ENCODE data around the gene CCDC93. TPM values are rescaled to one million over a fixed set of nuclear protein-coding genes. Genes with fewer than 3 reads are reported as not detected.

Gene CCDC93
- total and polyA plus RNA-seq, 10 of the 15 experiments (the other 5 are each of a cell fraction or from before 2014, with no cell fraction given), result 3.6 to 27.2 (median 13.5) TPM

DNA sequence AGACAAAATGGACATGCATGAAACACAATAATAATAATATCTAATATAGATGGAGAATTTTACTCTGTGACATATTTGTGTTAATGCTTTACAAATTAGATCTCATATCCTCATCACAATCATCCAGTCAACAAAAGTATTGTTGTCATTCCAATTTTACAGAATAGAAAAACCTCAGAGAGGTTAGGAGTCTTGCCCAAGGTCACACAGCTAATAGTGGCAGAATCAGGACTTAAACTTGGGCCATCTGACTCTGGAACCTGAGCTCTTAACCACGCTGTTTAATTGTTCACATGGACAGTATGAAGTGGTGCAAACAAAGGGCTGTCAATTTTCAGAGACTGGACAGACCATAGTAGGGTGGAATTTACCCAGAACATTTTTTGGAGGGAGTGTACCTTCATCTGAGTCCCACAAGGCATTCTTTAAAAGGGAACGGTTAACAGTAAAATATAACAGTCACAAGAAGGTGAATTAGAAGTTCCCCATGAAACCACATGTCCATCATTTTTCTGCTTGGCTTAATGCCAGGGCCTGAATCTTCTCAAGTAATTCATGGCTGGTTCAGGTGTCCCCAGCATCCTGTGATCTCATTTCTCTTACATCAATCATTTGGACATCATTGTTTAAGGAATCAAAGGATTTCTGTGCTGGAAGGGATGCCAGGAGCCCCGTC is 35.4 kb upstream of the CCDC93 start:
- BruUV-seq (replicated peaks), result no TSS peak
- POLR2A ChIA-PET, result interaction anchor here (0.6 to 1.7 kb wide), 3 partner anchors 9 to 11 kb away, joined by 3 to 7 read pairs (median 5); no protein-coding TSS in a partner anchor
- no peaks in the 10 kb centered on the region for H3K36me3 ChIP-seq (ENCODE audit: control insufficient read depth in 2 of 2, insufficient read depth in 2 of 2, low read length in 1 of 2)
- RAD21 ChIA-PET (ENCODE audit: unreplicated experiment), result interaction anchor here (8.6 kb wide), 1 partner anchor 13 kb away, joined by 266 read pairs; no protein-coding TSS in a partner anchor
- TF ChIP-seq MEF2B (IDR thresholded peaks at IDR 0.05; ENCODE audit: partially characterized antibody, poor library complexity, severe bottlenecking) (no peak), WRNIP1 (IDR thresholded peaks at IDR 0.05; ENCODE audit: borderline replicate concordance, low read depth, low read length) (0 out of 2 replicates have a peak, but pooled peaks have one; percentile 44), JUND (IDR thresholded peaks at IDR 0.05; ENCODE audit: low read depth, low read length) (no peak), CHD2 (IDR thresholded peaks at IDR 0.05; ENCODE audit: borderline replicate concordance, low read depth, low read length) (no peak), SMAD1 (IDR thresholded peaks at IDR 0.05; ENCODE audit: low read depth, partially characterized antibody) (peak; percentile 84), CHD4 (IDR thresholded peaks at IDR 0.05) (no peak), TAF1 (IDR thresholded peaks at IDR 0.05; ENCODE audit: borderline replicate concordance, low read depth, low read length) (no peak)
- TF ChIP-seq, protein P1, sequence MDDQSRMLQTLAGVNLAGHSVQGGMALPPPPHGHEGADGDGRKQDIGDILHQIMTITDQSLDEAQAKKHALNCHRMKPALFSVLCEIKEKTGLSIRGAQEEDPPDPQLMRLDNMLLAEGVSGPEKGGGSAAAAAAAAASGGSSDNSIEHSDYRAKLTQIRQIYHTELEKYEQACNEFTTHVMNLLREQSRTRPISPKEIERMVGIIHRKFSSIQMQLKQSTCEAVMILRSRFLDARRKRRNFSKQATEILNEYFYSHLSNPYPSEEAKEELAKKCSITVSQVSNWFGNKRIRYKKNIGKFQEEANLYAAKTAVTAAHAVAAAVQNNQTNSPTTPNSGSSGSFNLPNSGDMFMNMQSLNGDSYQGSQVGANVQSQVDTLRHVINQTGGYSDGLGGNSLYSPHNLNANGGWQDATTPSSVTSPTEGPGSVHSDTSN (IDR thresholded peaks at IDR 0.05; ENCODE audit: insufficient replicate concordance, low read depth, low read length), result peak; percentile 27
- TF ChIP-seq, protein P2, sequence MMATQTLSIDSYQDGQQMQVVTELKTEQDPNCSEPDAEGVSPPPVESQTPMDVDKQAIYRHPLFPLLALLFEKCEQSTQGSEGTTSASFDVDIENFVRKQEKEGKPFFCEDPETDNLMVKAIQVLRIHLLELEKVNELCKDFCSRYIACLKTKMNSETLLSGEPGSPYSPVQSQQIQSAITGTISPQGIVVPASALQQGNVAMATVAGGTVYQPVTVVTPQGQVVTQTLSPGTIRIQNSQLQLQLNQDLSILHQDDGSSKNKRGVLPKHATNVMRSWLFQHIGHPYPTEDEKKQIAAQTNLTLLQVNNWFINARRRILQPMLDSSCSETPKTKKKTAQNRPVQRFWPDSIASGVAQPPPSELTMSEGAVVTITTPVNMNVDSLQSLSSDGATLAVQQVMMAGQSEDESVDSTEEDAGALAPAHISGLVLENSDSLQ (IDR thresholded peaks at IDR 0.05), result peak; percentile 90
- TF ChIP-seq, protein P3, sequence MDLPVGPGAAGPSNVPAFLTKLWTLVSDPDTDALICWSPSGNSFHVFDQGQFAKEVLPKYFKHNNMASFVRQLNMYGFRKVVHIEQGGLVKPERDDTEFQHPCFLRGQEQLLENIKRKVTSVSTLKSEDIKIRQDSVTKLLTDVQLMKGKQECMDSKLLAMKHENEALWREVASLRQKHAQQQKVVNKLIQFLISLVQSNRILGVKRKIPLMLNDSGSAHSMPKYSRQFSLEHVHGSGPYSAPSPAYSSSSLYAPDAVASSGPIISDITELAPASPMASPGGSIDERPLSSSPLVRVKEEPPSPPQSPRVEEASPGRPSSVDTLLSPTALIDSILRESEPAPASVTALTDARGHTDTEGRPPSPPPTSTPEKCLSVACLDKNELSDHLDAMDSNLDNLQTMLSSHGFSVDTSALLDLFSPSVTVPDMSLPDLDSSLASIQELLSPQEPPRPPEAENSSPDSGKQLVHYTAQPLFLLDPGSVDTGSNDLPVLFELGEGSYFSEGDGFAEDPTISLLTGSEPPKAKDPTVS (IDR thresholded peaks at IDR 0.05; ENCODE audit: low read depth, low read length), result no peak
- TF ChIP-seq, protein P4, sequence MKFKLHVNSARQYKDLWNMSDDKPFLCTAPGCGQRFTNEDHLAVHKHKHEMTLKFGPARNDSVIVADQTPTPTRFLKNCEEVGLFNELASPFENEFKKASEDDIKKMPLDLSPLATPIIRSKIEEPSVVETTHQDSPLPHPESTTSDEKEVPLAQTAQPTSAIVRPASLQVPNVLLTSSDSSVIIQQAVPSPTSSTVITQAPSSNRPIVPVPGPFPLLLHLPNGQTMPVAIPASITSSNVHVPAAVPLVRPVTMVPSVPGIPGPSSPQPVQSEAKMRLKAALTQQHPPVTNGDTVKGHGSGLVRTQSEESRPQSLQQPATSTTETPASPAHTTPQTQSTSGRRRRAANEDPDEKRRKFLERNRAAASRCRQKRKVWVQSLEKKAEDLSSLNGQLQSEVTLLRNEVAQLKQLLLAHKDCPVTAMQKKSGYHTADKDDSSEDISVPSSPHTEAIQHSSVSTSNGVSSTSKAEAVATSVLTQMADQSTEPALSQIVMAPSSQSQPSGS (IDR thresholded peaks at IDR 0.05; ENCODE audit: low read length), result no peak
- peaks cover 7% of the 10 kb centered on the region; the same call in 1 of the 2 replicates for H3K4me1 ChIP-seq (ENCODE audit: control insufficient read depth, insufficient read depth, low read length)
- intact Hi-C loops (cut with micrococcal nuclease; ENCODE audit: unreplicated experiment) (loop anchor here (5.0 kb wide), 4 partner anchors 98 to 808 kb away; no protein-coding TSS in a partner anchor), in situ Hi-C loops (cut with MboI) (loop anchor here (25.0 kb wide), 1 partner anchor 813 kb away; no protein-coding TSS in a partner anchor)
- H4K20me1 ChIP-seq (ENCODE audit: control insufficient read depth, insufficient read depth), result no peaks in the 10 kb centered on the region
- ATAC-seq (peak; percentile 45), FAIRE-seq (no peak), DNase-seq (ENCODE audit: low read depth, low spot score) (no peak)
- H3K27ac ChIP-seq (ENCODE audit: control insufficient read depth, insufficient read depth), result no peak overlapping the region
- SMC1A ChIA-PET (ENCODE audit: uncharacterized antibody, unreplicated experiment), result interaction anchor here (2.9 to 7.9 kb wide), 3 partner anchors 11 to 99 kb away, joined by 29 to 358 read pairs (median 29); partner anchors contain the start of gene INSIG2
- 71% methylated on average over 3 of the region's 3 CpGs for WGBS (ENCODE audit: insufficient coverage, insufficient replicate concordance, low lambda C conversion rate, missing lambda C conversion rate)
- no peak overlapping the region for H3K9ac ChIP-seq (ENCODE audit: control insufficient read depth, insufficient read depth, low read length)
- H3K4me3 ChIP-seq, result no peak overlapping the region
- peaks cover 0 to 3% of the 10 kb centered on the region in 2 experiments; a peak in 1 of 4 replicates for H3K27me3 ChIP-seq (replicated peaks in 1 of 2; ENCODE audit: control insufficient read depth in 2 of 2, insufficient read depth in 2 of 2, low read length in 1 of 2)
- no peaks in the 10 kb centered on the region for H3K9me3 ChIP-seq (replicated peaks; ENCODE audit: control insufficient read depth, insufficient read depth, low read length)
- peak overlapping the region; percentile 65; the same call in 1 of the 2 replicates for H3K4me2 ChIP-seq (ENCODE audit: control insufficient read depth, insufficient read depth)
- H2AFZ ChIP-seq (ENCODE audit: control insufficient read depth, low read depth, low read length), result no peak overlapping the region
- CTCF ChIA-PET, result interaction anchor here (0.6 to 13.2 kb wide), 5 partner anchors 14 to 235 kb away, joined by 3 to 626 read pairs (median 36); partner anchors contain the start of gene DDX18
- no peaks in the 10 kb centered on the region for H3K79me2 ChIP-seq (ENCODE audit: control insufficient read depth, insufficient read depth, low read length)

Measured in GM12878 (cell line).